Measurements from ENCODE around the gene OR10H1. TPM values are rescaled to one million over a fixed set of nuclear protein-coding genes. Genes with fewer than 3 reads are reported as not detected.

OR10H1 gene
- total and polyA plus RNA-seq, 10 donors = not detected

- no peaks in the 10 kb centered on the region for H3K36me3 ChIP-seq
- H3K9me3 ChIP-seq = no peaks in the 10 kb centered on the region
- no peak overlapping the region for H3K27ac ChIP-seq
- TF ChIP-seq, protein P1, sequence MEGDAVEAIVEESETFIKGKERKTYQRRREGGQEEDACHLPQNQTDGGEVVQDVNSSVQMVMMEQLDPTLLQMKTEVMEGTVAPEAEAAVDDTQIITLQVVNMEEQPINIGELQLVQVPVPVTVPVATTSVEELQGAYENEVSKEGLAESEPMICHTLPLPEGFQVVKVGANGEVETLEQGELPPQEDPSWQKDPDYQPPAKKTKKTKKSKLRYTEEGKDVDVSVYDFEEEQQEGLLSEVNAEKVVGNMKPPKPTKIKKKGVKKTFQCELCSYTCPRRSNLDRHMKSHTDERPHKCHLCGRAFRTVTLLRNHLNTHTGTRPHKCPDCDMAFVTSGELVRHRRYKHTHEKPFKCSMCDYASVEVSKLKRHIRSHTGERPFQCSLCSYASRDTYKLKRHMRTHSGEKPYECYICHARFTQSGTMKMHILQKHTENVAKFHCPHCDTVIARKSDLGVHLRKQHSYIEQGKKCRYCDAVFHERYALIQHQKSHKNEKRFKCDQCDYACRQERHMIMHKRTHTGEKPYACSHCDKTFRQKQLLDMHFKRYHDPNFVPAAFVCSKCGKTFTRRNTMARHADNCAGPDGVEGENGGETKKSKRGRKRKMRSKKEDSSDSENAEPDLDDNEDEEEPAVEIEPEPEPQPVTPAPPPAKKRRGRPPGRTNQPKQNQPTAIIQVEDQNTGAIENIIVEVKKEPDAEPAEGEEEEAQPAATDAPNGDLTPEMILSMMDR (IDR thresholded peaks at IDR 0.05 in 8 of 11, conservative IDR thresholded peaks at IDR 0.05 in 3 of 11) = no peak
- no peak for TF ChIP-seq POLR2A (IDR thresholded peaks at IDR 0.05)
- TF ChIP-seq POLR2AphosphoS5 (IDR thresholded peaks at IDR 0.05) = no peak
- intact Hi-C loops (cut with DNase I; ENCODE audit: low total_unique reads) = no loop called here
- WGBS, 5 donors = 68 to 87% (median 86%) methylated on average over 3 to 5 of the region's 5 CpGs
- H3K27me3 ChIP-seq (replicated peaks in 1 of 7) = peaks cover 0 to 20% (median 0%) of the 10 kb centered on the region in 7 donors
- H3K4me1 ChIP-seq = peaks cover 0 to 6% (median 0%) of the 10 kb centered on the region in 6 donors
- DNase-seq = no peak
- H3K4me3 ChIP-seq = no peak overlapping the region
Observed at GRCh38 chr19:15781661-15782060, 33.8 kb downstream of the OR10H1 start.

- intact Hi-C loops (cut with DNase I; ENCODE audit: low total_unique reads) = no loop called here
- Histone ChIP-seq H3K4me1 (peaks cover 0 to 6% (median 0%) of the 10 kb centered on the region in 6 donors), H3K27ac (peak overlapping the region in 1 of 8 donors; percentile 6), H3K27me3 (replicated peaks in 1 of 7) (peaks cover 0 to 29% (median 0%) of the 10 kb centered on the region in 7 donors), H3K36me3 (no peaks in the 10 kb centered on the region), H3K9me3 (no peaks in the 10 kb centered on the region), H3K4me3 (no peak overlapping the region)
- TF ChIP-seq, protein P1 (IDR thresholded peaks at IDR 0.05 in 8 of 11, conservative IDR thresholded peaks at IDR 0.05 in 3 of 11) = no peak
- TF ChIP-seq POLR2AphosphoS5 (IDR thresholded peaks at IDR 0.05) (no peak), POLR2A (IDR thresholded peaks at IDR 0.05) (no peak)
- DNase-seq = no peak
- WGBS, 5 donors = 72 to 86% (median 80%) methylated on average over 7 of the region's 7 CpGs
Observed at GRCh38 chr19:15780610-15781418, 34.6 kb downstream of the OR10H1 start.

DNA sequence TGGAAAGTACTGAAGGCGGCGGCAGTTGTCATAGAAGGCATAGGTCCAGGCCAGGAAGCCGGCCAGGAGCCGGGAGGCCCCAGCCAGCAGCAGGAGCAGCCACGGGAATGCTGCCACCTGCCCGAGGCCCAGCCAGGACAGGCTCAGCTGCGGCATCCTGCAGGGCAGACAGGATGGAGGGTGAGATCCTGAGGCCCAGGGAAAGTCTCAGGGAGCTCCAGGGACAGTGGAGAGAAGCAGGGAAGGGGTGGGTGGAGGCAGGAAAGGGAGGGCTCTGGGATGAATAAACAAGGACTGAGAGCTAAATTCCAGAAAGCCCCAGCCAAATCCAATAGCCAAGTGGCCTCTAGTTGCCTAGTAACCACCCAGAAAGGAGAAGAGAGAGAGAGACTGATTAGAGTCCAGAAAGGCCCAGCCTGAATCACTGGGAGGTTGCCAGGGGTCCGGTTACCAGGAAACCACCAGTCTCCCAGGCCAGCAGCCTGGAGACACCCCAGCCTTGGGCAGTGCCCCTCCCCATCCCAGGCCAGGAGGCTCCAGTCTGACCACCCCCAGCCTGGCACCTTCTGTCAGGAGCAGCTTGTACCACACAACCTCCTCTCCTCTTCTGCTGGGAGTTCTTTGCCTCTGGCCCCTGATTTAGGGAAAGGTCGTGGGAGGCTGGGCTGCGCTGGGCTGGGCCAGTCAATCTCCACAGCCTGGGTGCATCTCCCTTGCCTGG lies 35.5 kb downstream of the OR10H1 start:
- WGBS, 5 donors = 35 to 51% (median 44%) methylated on average over 7 to 10 of the region's 10 CpGs
- H3K36me3 ChIP-seq = no peaks in the 10 kb centered on the region
- H3K27ac ChIP-seq = peak overlapping the region in 1 of 8 donors; percentile 11
- TF ChIP-seq POLR2A (IDR thresholded peaks at IDR 0.05) = no peak
- TF ChIP-seq POLR2AphosphoS5 (IDR thresholded peaks at IDR 0.05) = no peak
- TF ChIP-seq, protein P1 (IDR thresholded peaks at IDR 0.05 in 8 of 11, conservative IDR thresholded peaks at IDR 0.05 in 3 of 11) = no peak
- H3K9me3 ChIP-seq = no peaks in the 10 kb centered on the region
- no peak for DNase-seq
- H3K4me1 ChIP-seq = peaks cover 0 to 6% (median 0%) of the 10 kb centered on the region in 6 donors
- intact Hi-C loops (cut with DNase I; ENCODE audit: low total_unique reads) = no loop called here
- H3K27me3 ChIP-seq (replicated peaks in 1 of 7) = peaks cover 0 to 38% (median 0%) of the 10 kb centered on the region in 7 donors
- peak overlapping the region in 1 of 8 donors; percentile 7 for H3K4me3 ChIP-seq

Measured in spleen (tissue), 11 donors.